ENCODE measurements around the gene KIF26B.
A peak's percentile ranks its signal among the peaks of the same experiment; 100 is the strongest.

The KIF26B gene

GRCh38 chr1:245582026-245582425, 427.2 kb downstream of the KIF26B start:
- no peaks in the 10 kb centered on the region for H3K36me3 ChIP-seq (ENCODE audit: control insufficient read depth, insufficient read depth, low read length, severe bottlenecking)
- peaks cover 21% of the 10 kb centered on the region for H3K27me3 ChIP-seq (replicated peaks; ENCODE audit: control insufficient read depth, insufficient read depth, low read length)
- no peak overlapping the region for H3K9ac ChIP-seq (ENCODE audit: low read length)
- no peaks in the 10 kb centered on the region for H3K9me3 ChIP-seq (ENCODE audit: control insufficient read depth, low read length)
- no peak overlapping the region for H3K4me3 ChIP-seq (ENCODE audit: low read length)
- peaks cover 9% of the 10 kb centered on the region for H3K4me1 ChIP-seq (ENCODE audit: control insufficient read depth, insufficient read depth, low read length)
- no peak for DNase-seq (ENCODE audit: low read depth)

GRCh38 chr1:245583081-245583480, 428.3 kb downstream of the KIF26B start:
- Histone ChIP-seq H3K9me3 (ENCODE audit: control insufficient read depth, low read length) (no peaks in the 10 kb centered on the region), H3K9ac (ENCODE audit: low read length) (no peak overlapping the region)
- no peak for DNase-seq (ENCODE audit: low read depth)

DNA sequence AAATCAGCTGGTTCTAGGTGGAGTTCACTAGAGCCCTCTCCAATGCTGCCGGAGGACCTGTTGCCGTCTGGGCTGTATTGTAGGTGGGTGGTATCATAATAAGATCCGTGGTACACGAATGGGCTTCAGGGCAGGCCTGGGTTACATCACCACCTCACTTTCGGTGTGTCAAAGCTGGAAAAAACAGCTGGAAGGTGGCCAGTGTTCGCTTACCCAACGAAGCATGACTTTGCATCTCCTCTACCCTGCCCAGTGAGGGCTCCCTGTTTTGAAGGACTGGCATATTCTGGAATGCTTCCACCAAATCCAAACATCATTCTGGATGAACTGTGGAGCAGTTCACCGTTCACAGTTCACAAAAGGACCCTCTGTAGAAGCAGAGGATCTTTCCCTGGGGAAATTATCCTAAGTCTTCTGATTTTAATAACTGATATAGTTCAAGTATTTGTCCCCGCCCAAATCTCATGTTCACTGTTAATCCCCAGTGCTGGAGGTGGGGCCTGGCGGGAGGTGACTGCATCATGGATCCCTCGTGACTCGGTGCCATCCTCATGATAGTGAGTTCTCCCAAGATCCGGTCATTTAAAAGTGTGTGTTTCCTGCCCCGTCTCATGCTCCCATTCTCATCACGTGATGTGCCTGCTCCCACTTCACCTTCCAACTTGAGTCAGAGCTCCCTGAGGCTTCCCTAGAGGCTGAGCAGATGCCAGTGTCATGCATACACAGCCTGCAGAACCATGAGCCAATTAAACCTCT, 429.0 kb downstream of the KIF26B start:
- Histone ChIP-seq H3K27me3 (replicated peaks; ENCODE audit: control insufficient read depth, insufficient read depth, low read length) (peaks cover 14% of the 10 kb centered on the region), H3K9me3 (ENCODE audit: control insufficient read depth, low read length) (no peaks in the 10 kb centered on the region), H3K36me3 (ENCODE audit: control insufficient read depth, insufficient read depth, low read length, severe bottlenecking) (no peaks in the 10 kb centered on the region), H3K4me1 (ENCODE audit: control insufficient read depth, insufficient read depth, low read length) (peaks cover 9% of the 10 kb centered on the region), H3K9ac (ENCODE audit: low read length) (no peak overlapping the region), H3K4me3 (ENCODE audit: low read length) (no peak overlapping the region)
- DNase-seq (ENCODE audit: low read depth), result no peak

More at GRCh38 chr1:245583081-245583480, 428.3 kb downstream of the KIF26B start:
- Histone ChIP-seq H3K4me3 (ENCODE audit: low read length) (no peak overlapping the region), H3K27me3 (replicated peaks; ENCODE audit: control insufficient read depth, insufficient read depth, low read length) (peaks cover 18% of the 10 kb centered on the region), H3K36me3 (ENCODE audit: control insufficient read depth, insufficient read depth, low read length, severe bottlenecking) (no peaks in the 10 kb centered on the region), H3K4me1 (ENCODE audit: control insufficient read depth, insufficient read depth, low read length) (peaks cover 9% of the 10 kb centered on the region)

- no peaks in the 10 kb centered on the region for H3K9me3 ChIP-seq (ENCODE audit: control insufficient read depth, low read length)
- no peak overlapping the region for H3K4me3 ChIP-seq (ENCODE audit: low read length)
Observed at GRCh38 chr1:245585252-245585959, 430.6 kb downstream of the KIF26B start.

DNA sequence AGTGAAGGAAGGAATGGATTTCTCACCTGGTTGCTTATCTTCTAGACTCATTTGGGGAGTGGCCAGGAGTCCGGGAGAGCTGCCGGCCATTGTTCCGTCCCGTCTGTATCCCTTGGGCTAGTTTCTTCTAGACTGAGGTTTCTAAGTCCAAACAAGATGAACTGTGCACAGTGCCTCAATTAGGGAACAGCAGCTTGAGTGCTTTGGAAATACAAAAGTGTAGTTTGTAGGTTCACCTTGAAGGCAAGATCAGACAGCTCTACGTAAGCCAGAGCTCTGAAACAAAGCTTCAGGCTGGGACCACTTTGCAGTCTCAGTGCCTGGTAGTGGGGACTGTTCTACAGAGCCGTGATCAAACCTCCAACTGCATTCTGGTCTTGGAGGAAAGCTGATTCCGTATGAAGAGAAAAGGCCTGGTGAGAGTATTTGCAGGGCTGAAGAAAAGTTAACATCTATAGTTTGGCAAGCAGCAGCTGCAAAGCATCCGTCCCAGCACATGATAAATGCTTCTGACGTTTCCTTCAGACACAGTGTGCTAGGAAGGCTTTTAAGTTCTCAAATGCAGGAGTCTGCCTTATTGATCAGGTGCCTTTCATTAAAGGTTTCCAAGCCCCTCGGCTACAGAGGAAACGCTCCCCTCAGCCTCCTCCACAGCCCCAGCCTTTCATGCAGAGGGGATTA, 432.8 kb downstream of the KIF26B start:
- DNase-seq (ENCODE audit: low read depth), result peak; percentile 25
- Histone ChIP-seq H3K27me3 (replicated peaks; ENCODE audit: control insufficient read depth, insufficient read depth, low read length) (no peaks in the 10 kb centered on the region), H3K36me3 (ENCODE audit: control insufficient read depth, insufficient read depth, low read length, severe bottlenecking) (no peaks in the 10 kb centered on the region), H3K9ac (ENCODE audit: low read length) (no peak overlapping the region), H3K4me3 (ENCODE audit: low read length) (no peak overlapping the region), H3K4me1 (ENCODE audit: control insufficient read depth, insufficient read depth, low read length) (peaks cover 11% of the 10 kb centered on the region), H3K9me3 (ENCODE audit: control insufficient read depth, low read length) (no peaks in the 10 kb centered on the region)

More at GRCh38 chr1:245585252-245585959, 430.6 kb downstream of the KIF26B start:
- no peak overlapping the region for H3K9ac ChIP-seq (ENCODE audit: low read length)
- H3K36me3 ChIP-seq (ENCODE audit: control insufficient read depth, insufficient read depth, low read length, severe bottlenecking), result no peaks in the 10 kb centered on the region
- H3K4me1 ChIP-seq (ENCODE audit: control insufficient read depth, insufficient read depth, low read length), result peaks cover 11% of the 10 kb centered on the region
- peaks cover 12% of the 10 kb centered on the region for H3K27me3 ChIP-seq (replicated peaks; ENCODE audit: control insufficient read depth, insufficient read depth, low read length)
- peak; percentile 85 for DNase-seq (ENCODE audit: low read depth)

- no peaks in the 10 kb centered on the region for H3K9me3 ChIP-seq (ENCODE audit: control insufficient read depth, low read length)
- DNase-seq (ENCODE audit: low read depth), result no peak
Observed at GRCh38 chr1:245588116-245588639, 433.4 kb downstream of the KIF26B start.

DNA sequence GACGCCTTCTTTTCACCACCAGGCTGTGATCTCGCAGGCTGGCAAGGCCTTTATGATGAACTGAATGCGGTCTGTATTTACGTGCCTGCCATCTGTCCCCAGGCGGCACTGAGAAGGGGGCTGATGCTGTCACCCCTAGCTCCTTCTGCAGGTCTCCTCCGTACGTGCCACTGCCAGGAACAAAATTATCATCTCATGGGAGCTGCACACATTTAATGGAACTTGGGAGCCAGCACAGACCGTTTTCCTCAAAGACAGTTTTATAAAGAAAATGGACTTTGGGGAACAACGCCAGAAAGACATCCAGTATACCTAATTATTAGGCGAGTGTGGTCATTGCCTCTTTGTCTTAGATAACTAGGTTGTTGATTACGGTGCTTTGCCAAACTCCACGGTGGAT, 434.5 kb downstream of the KIF26B start:
- Histone ChIP-seq H3K27me3 (replicated peaks; ENCODE audit: control insufficient read depth, insufficient read depth, low read length) (no peaks in the 10 kb centered on the region), H3K9ac (ENCODE audit: low read length) (no peak overlapping the region), H3K4me1 (ENCODE audit: control insufficient read depth, insufficient read depth, low read length) (peaks cover 2% of the 10 kb centered on the region), H3K36me3 (ENCODE audit: control insufficient read depth, insufficient read depth, low read length, severe bottlenecking) (no peaks in the 10 kb centered on the region), H3K4me3 (ENCODE audit: low read length) (no peak overlapping the region), H3K9me3 (ENCODE audit: control insufficient read depth, low read length) (no peaks in the 10 kb centered on the region)
- DNase-seq (ENCODE audit: low read depth), result no peak

More at GRCh38 chr1:245588116-245588639, 433.4 kb downstream of the KIF26B start:
- Histone ChIP-seq H3K4me3 (ENCODE audit: low read length) (no peak overlapping the region), H3K9ac (ENCODE audit: low read length) (no peak overlapping the region), H3K4me1 (ENCODE audit: control insufficient read depth, insufficient read depth, low read length) (peaks cover 7% of the 10 kb centered on the region), H3K27me3 (replicated peaks; ENCODE audit: control insufficient read depth, insufficient read depth, low read length) (no peaks in the 10 kb centered on the region), H3K36me3 (ENCODE audit: control insufficient read depth, insufficient read depth, low read length, severe bottlenecking) (no peaks in the 10 kb centered on the region)

DNA sequence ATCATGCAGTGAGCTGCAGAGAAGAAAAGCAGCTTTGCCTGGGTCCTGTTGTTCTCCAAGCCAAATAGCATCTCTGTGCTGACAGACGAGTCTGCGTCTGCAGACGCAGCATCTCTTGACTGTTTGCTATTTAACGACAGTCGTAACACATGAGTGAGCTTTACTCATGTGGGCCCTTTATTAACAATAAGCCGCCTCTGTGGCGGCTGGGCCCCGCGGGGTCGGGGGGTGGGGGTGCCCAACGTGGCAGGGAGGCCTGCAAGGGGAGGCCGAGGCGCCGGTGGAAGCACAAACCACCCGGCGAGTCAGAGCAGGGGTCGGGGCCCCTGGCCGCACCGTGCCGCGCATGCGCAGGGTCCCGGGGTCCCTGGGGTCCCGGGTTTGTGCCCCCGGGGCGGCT, 435.1 kb downstream of the KIF26B start:
- DNase-seq (ENCODE audit: low read depth), result no peak
- no peak overlapping the region for H3K4me3 ChIP-seq (ENCODE audit: low read length)
- no peaks in the 10 kb centered on the region for H3K36me3 ChIP-seq (ENCODE audit: control insufficient read depth, insufficient read depth, low read length, severe bottlenecking)
- H3K9me3 ChIP-seq (ENCODE audit: control insufficient read depth, low read length), result no peaks in the 10 kb centered on the region
- no peak overlapping the region for H3K9ac ChIP-seq (ENCODE audit: low read length)
- no peaks in the 10 kb centered on the region for H3K27me3 ChIP-seq (replicated peaks; ENCODE audit: control insufficient read depth, insufficient read depth, low read length)
- H3K4me1 ChIP-seq (ENCODE audit: control insufficient read depth, insufficient read depth, low read length), result peaks cover 2% of the 10 kb centered on the region

DNA sequence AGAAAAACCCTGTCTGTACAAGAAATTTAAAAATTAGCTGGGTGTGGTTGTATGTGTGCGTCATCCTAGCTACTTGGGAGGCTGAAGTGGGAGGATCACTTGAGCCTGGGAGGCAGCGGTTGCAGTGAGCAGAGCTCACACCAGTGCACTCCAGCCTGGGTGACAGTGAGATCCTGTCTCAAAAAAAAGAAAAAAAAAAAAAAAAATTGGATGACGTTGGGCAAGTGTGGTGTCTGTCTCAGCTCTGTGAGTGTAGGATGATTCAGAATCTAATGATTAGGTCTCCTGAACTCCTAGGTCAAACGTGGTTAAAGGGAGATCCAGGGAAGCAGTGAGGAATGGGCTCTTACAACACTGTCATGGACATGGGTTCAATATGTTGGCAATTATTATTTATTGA, 435.9 kb downstream of the KIF26B start:
- H3K4me3 ChIP-seq (ENCODE audit: low read length), result no peak overlapping the region
- no peaks in the 10 kb centered on the region for H3K9me3 ChIP-seq (ENCODE audit: control insufficient read depth, low read length)
- no peaks in the 10 kb centered on the region for H3K36me3 ChIP-seq (ENCODE audit: control insufficient read depth, insufficient read depth, low read length, severe bottlenecking)
- no peak overlapping the region for H3K9ac ChIP-seq (ENCODE audit: low read length)
- DNase-seq (ENCODE audit: low read depth), result no peak
- H3K4me1 ChIP-seq (ENCODE audit: control insufficient read depth, insufficient read depth, low read length), result peaks cover 2% of the 10 kb centered on the region
- H3K27me3 ChIP-seq (replicated peaks; ENCODE audit: control insufficient read depth, insufficient read depth, low read length), result no peaks in the 10 kb centered on the region

- no peak for DNase-seq (ENCODE audit: low read depth)
- Histone ChIP-seq H3K9ac (ENCODE audit: low read length) (no peak overlapping the region), H3K36me3 (ENCODE audit: control insufficient read depth, insufficient read depth, low read length, severe bottlenecking) (no peaks in the 10 kb centered on the region), H3K4me3 (ENCODE audit: low read length) (no peak overlapping the region), H3K4me1 (ENCODE audit: control insufficient read depth, insufficient read depth, low read length) (peaks cover 2% of the 10 kb centered on the region), H3K9me3 (ENCODE audit: control insufficient read depth, low read length) (no peaks in the 10 kb centered on the region), H3K27me3 (replicated peaks; ENCODE audit: control insufficient read depth, insufficient read depth, low read length) (no peaks in the 10 kb centered on the region)
Observed at GRCh38 chr1:245591346-245592188, 436.8 kb downstream of the KIF26B start.
